T-cell (primary cell): ENCODE results near the gene AGTR1. TPM values are rescaled to one million over a fixed set of nuclear protein-coding genes. Genes with fewer than 3 reads are reported as not detected.
"Not testable (repeated sequence)": the region's sequence is repeated elsewhere in the genome, so short reads cannot be mapped to it uniquely, and the experiment has no call there.

Experiments
- ATAC-seq, 4 experiments: fragments of 200-7000 bp in 3 of 4; fragments of 150-1000 bp in 1 of 4; cut with Tn5 transposase; replicated peaks in 1 of 4; 1 replicate in 3 of 4; 2 replicates in 1 of 4; pipeline ENCODE4 v1.10.0; 2021; ENCODE audit warnings: moderate library complexity in 3 of 4, mild to moderate bottlenecking in 2 of 4, moderate number of reproducible peaks in 1 of 4
- CTCF ChIA-PET, 2 donors: fragments of 300-600 bp; sonication (Branson Sonifier 250); formaldehyde crosslinking; loops; one replicate each; lab custom pipeline; 2022; ENCODE audit warnings: antibody characterized with exemption in 2 of 2; lab: Charles Lee
- POLR2A ChIA-PET, 2 donors: fragments of 300-600 bp; sonication (Branson Sonifier 250); formaldehyde crosslinking; loops; one replicate each; lab custom pipeline; 2022; ENCODE audit warnings: antibody characterized with exemption in 2 of 2; lab: Charles Lee
- DNase-seq, 35 experiments: peaks; one replicate each; pipeline versions ENCODE4 v3.0.0 to v3.0.0-alpha.2; 2013 to 2023
- H3K27ac ChIP-seq: one replicate; pipeline ENCODE4 v1.5.1; 2013; ENCODE audit warnings: low read length
- H3K27me3 ChIP-seq, 2 experiments: replicated peaks in 1 of 2; 1 replicate in 1 of 2; 2 replicates in 1 of 2; pipeline versions ENCODE4 v1.6.1 to v1.7.0; 2013; ENCODE audit warnings: low read length in 1 of 2, mixed read lengths in 1 of 2; ENCODE audit not compliant: control insufficient read depth in 2 of 2, insufficient read depth in 2 of 2; ENCODE audit errors: extremely low read depth in 1 of 2
- H3K36me3 ChIP-seq, 2 donors: 1 replicate in 1 of 2; 2 replicates in 1 of 2; pipeline versions ENCODE4 v1.6.1 to v1.7.0; 2013; ENCODE audit warnings: low read length in 1 of 2; ENCODE audit not compliant: control insufficient read depth in 2 of 2, insufficient read depth in 1 of 2; ENCODE audit errors: extremely low read depth in 1 of 2
- H3K4me1 ChIP-seq, 2 experiments: 1 replicate in 1 of 2; 2 replicates in 1 of 2; pipeline versions ENCODE4 v1.6.1 to v1.7.0; 2013; ENCODE audit warnings: low read length in 2 of 2, mixed read lengths in 1 of 2; ENCODE audit not compliant: insufficient read depth in 2 of 2, control insufficient read depth in 1 of 2; ENCODE audit errors: extremely low read depth in 1 of 2
- H3K4me3 ChIP-seq, 2 donors: 1 replicate in 1 of 2; 2 replicates in 1 of 2; pipeline versions ENCODE4 v1.5.1 to v1.7.0; 2013; ENCODE audit warnings: mild to moderate bottlenecking in 2 of 2, low read length in 1 of 2, moderate library complexity in 1 of 2; ENCODE audit not compliant: control insufficient read depth in 1 of 2; ENCODE audit errors: extremely low read depth in 1 of 2
- H3K9me3 ChIP-seq: 2 replicates; pipeline ENCODE4 v1.7.0; 2013
- H3K27ac Mint-ChIP-seq, 2 donors: one replicate each; pipeline ENCODE4 v1.8.0; 2020 to 2021; ENCODE audit warnings: mild to moderate bottlenecking in 2 of 2, mixed read lengths in 2 of 2
- H3K27me3 Mint-ChIP-seq, 2 donors: one replicate each; pipeline ENCODE4 v1.8.0; 2021 to 2022; ENCODE audit warnings: mixed read lengths in 2 of 2
- H3K36me3 Mint-ChIP-seq: one replicate; pipeline ENCODE4 v1.8.0; 2021; ENCODE audit warnings: mixed read lengths
- H3K4me1 Mint-ChIP-seq, 3 donors: one replicate each; pipeline ENCODE4 v1.8.0; 2020 to 2022; ENCODE audit warnings: mixed read lengths in 3 of 3, mild to moderate bottlenecking in 1 of 3
- H3K4me3 Mint-ChIP-seq, 3 donors: one replicate each; pipeline ENCODE4 v1.8.0; 2020 to 2022; ENCODE audit warnings: mild to moderate bottlenecking in 3 of 3, mixed read lengths in 3 of 3, moderate library complexity in 3 of 3
- H3K9me3 Mint-ChIP-seq, 3 donors: one replicate each; pipeline ENCODE4 v1.8.0; 2020 to 2022; ENCODE audit warnings: mixed read lengths in 3 of 3
- WGBS: methylation state at CpG from one replicate; pipeline ENCODE4 v1.1.5; 2013; ENCODE audit warnings: missing lambda C conversion rate; ENCODE audit not compliant: insufficient coverage; 5-methylcytosine and 5-hydroxymethylcytosine counted together
- total RNA-seq, 35 experiments: library from RNA in 6 of 35; stranded (reverse) in 6 of 35; fragments of 120-200 nt in 1 of 35; gene quantifications; one replicate each; pipeline versions ENCODE4 v1.2.1 to v1.2.4 and lab custom pipeline; 2013 to 2026

AGTR1 gene
- total RNA-seq, 5 donors from 2014 or later (not counting 1 experiment from before 2014, with no cell fraction given) = not detected

GRCh38 chr3:148753385-148753784 lies 55.7 kb downstream of the AGTR1 start:
- H3K4me1 ChIP-seq, POLR2A ChIA-PET, H3K4me3 ChIP-seq, H3K9me3 ChIP-seq, H3K27ac Mint-ChIP-seq, DNase-seq, H3K36me3 Mint-ChIP-seq, H3K27me3 Mint-ChIP-seq, H3K36me3 ChIP-seq, H3K4me1 Mint-ChIP-seq, CTCF ChIA-PET, ATAC-seq, H3K9me3 Mint-ChIP-seq, H3K27ac ChIP-seq, H3K27me3 ChIP-seq, H3K4me3 Mint-ChIP-seq: not testable (repeated sequence)
- whole genome bisulfite sequencing = 93% methylated on average over 2 of the region's 5 CpGs

GRCh38 chr3:148755570-148755969 lies 57.9 kb downstream of the AGTR1 start:
- H3K36me3 Mint-ChIP-seq = no peaks in the 10 kb centered on the region

GRCh38 chr3:148756311-148756710 lies 58.6 kb downstream of the AGTR1 start:
- H3K9me3 ChIP-seq = no peaks in the 10 kb centered on the region
- Mint-ChIP-seq H3K36me3 (no peaks in the 10 kb centered on the region), H3K4me1 (no peaks in the 10 kb centered on the region), H3K4me3 (no peak overlapping the region), H3K9me3 (peaks cover 0 to 8% (median 0%) of the 10 kb centered on the region in 3 donors), H3K27me3 (no peaks in the 10 kb centered on the region), H3K27ac (no peak overlapping the region)
- no peaks in the 10 kb centered on the region for H3K4me1 ChIP-seq
- ChIA-PET CTCF (no interaction called here), POLR2A (no interaction called here)
- ATAC-seq (no peak), DNase-seq (no peak)
- H3K27me3 ChIP-seq = no peaks in the 10 kb centered on the region
- no peaks in the 10 kb centered on the region for H3K36me3 ChIP-seq
- no peak overlapping the region for H3K27ac ChIP-seq
- 80% methylated on average over 1 of the region's 4 CpGs for WGBS
- no peak overlapping the region for H3K4me3 ChIP-seq

More at GRCh38 chr3:148755570-148755969, 57.9 kb downstream of the AGTR1 start:
- ATAC-seq (no peak), DNase-seq (no peak)
- no peaks in the 10 kb centered on the region for H3K27me3 ChIP-seq
- Mint-ChIP-seq H3K4me1 (no peaks in the 10 kb centered on the region), H3K4me3 (no peak overlapping the region), H3K9me3 (peaks cover 0 to 8% (median 0%) of the 10 kb centered on the region in 3 donors), H3K27me3 (no peaks in the 10 kb centered on the region), H3K27ac (no peak overlapping the region)
- H3K27ac ChIP-seq = no peak overlapping the region
- H3K9me3 ChIP-seq = no peaks in the 10 kb centered on the region
- H3K36me3 ChIP-seq = no peaks in the 10 kb centered on the region
- no peaks in the 10 kb centered on the region for H3K4me1 ChIP-seq
- no peak overlapping the region for H3K4me3 ChIP-seq
- ChIA-PET CTCF (no interaction called here), POLR2A (no interaction called here)

- Histone ChIP-seq H3K27me3 (no peaks in the 10 kb centered on the region), H3K9me3 (no peaks in the 10 kb centered on the region), H3K36me3 (no peaks in the 10 kb centered on the region), H3K4me3 (no peak overlapping the region), H3K4me1 (no peaks in the 10 kb centered on the region), H3K27ac (no peak overlapping the region)
- ChIA-PET POLR2A (no interaction called here), CTCF (no interaction called here)
- no peak overlapping the region for H3K4me3 Mint-ChIP-seq
- peaks cover 0 to 8% (median 0%) of the 10 kb centered on the region in 3 donors for H3K9me3 Mint-ChIP-seq
- no peaks in the 10 kb centered on the region for H3K36me3 Mint-ChIP-seq
- no peak overlapping the region for H3K27ac Mint-ChIP-seq
- ATAC-seq (no peak), DNase-seq (no peak)
- H3K27me3 Mint-ChIP-seq = no peaks in the 10 kb centered on the region
- H3K4me1 Mint-ChIP-seq = no peaks in the 10 kb centered on the region
- 88% methylated on average over 4 of the region's 12 CpGs for WGBS
These were observed 59.8 kb downstream of the AGTR1 start for GRCh38 chr3:148757238-148758215.

GRCh38 chr3:148758303-148758884 lies 60.7 kb downstream of the AGTR1 start:
- POLR2A ChIA-PET = no interaction called here
- no peaks in the 10 kb centered on the region for H3K36me3 ChIP-seq
- no peak overlapping the region for H3K4me3 Mint-ChIP-seq
- no peak overlapping the region for H3K27ac Mint-ChIP-seq
- no peaks in the 10 kb centered on the region for H3K27me3 ChIP-seq
- CTCF ChIA-PET = no interaction called here
- no peaks in the 10 kb centered on the region for H3K27me3 Mint-ChIP-seq
- H3K4me3 ChIP-seq = no peak overlapping the region
- no peak for DNase-seq
- H3K4me1 Mint-ChIP-seq = no peaks in the 10 kb centered on the region
- ATAC-seq = no peak
- no peaks in the 10 kb centered on the region for H3K9me3 ChIP-seq
- no peaks in the 10 kb centered on the region for H3K36me3 Mint-ChIP-seq
- WGBS = 100% methylated on average over 1 of the region's 3 CpGs
- no peak overlapping the region for H3K27ac ChIP-seq
- peaks cover 0 to 8% (median 0%) of the 10 kb centered on the region in 3 donors for H3K9me3 Mint-ChIP-seq
- no peaks in the 10 kb centered on the region for H3K4me1 ChIP-seq

GRCh38 chr3:148759430-148759829 lies 61.7 kb downstream of the AGTR1 start:
- Histone ChIP-seq H3K4me1 (no peaks in the 10 kb centered on the region), H3K9me3 (no peaks in the 10 kb centered on the region), H3K36me3 (no peaks in the 10 kb centered on the region), H3K27ac (no peak overlapping the region), H3K4me3 (no peak overlapping the region), H3K27me3 (no peaks in the 10 kb centered on the region)
- H3K27me3 Mint-ChIP-seq = no peaks in the 10 kb centered on the region
- H3K9me3 Mint-ChIP-seq = peaks cover 0 to 8% (median 0%) of the 10 kb centered on the region in 3 donors
- no peak overlapping the region for H3K27ac Mint-ChIP-seq
- WGBS = no CpG with 5 or more reads among the region's 4 CpGs
- ChIA-PET CTCF (no interaction called here), POLR2A (no interaction called here)
- no peaks in the 10 kb centered on the region for H3K36me3 Mint-ChIP-seq
- H3K4me1 Mint-ChIP-seq = no peaks in the 10 kb centered on the region
- H3K4me3 Mint-ChIP-seq = no peak overlapping the region
- DNase-seq (no peak), ATAC-seq (no peak)
